Lower leg skin (tissue), 3 donors: Measurements from ENCODE around the gene ZNF524.

ENCODE experiments used
- POLR2A ChIP-seq, 2 donors: fragments of 450-650 bp; IDR thresholded peaks; one replicate each; pipeline ENCODE4 v1.6.1; 2016 to 2017; ENCODE audit warnings: antibody characterized with exemption in 2 of 2, mild to moderate bottlenecking in 1 of 2, moderate library complexity in 1 of 2
- TF ChIP-seq, protein P1 (sequence below), 3 donors: fragments of 450-650 bp; IDR thresholded peaks; one replicate each; pipeline ENCODE4 v1.5.1; 2016; ENCODE audit warnings: antibody characterized with exemption in 3 of 3, mild to moderate bottlenecking in 3 of 3, moderate library complexity in 2 of 3

DNA sequence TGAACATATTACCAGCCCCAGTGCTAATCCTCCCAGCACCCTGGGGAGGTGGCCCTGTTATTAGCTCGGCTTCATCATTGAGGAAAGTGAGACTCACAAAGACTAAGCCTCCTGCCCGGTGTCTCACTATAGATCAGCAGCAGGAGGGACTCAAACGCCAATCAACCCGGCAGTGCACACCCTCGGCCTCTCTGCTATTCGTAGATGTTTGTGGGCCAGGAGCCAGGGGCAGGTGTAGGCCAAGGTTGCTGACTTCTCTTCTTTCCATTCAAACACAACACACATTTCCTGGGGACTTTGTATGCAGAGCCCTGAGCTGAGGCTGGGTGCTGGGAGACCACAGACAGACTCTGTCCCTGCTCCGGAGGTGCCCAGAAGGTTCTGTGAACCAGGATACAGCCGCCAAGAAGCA, 45.3 kb upstream of the ZNF524 start:
- TF ChIP-seq, protein P1, sequence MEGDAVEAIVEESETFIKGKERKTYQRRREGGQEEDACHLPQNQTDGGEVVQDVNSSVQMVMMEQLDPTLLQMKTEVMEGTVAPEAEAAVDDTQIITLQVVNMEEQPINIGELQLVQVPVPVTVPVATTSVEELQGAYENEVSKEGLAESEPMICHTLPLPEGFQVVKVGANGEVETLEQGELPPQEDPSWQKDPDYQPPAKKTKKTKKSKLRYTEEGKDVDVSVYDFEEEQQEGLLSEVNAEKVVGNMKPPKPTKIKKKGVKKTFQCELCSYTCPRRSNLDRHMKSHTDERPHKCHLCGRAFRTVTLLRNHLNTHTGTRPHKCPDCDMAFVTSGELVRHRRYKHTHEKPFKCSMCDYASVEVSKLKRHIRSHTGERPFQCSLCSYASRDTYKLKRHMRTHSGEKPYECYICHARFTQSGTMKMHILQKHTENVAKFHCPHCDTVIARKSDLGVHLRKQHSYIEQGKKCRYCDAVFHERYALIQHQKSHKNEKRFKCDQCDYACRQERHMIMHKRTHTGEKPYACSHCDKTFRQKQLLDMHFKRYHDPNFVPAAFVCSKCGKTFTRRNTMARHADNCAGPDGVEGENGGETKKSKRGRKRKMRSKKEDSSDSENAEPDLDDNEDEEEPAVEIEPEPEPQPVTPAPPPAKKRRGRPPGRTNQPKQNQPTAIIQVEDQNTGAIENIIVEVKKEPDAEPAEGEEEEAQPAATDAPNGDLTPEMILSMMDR (IDR thresholded peaks at IDR 0.05) = no peak
- TF ChIP-seq POLR2A (IDR thresholded peaks at IDR 0.05) = no peak
